HEK293T (cell line): ENCODE data around the gene CHCHD1.

ENCODE experiments used
- CTCF ChIA-PET: fragments of 350-600 bp; formaldehyde crosslinking; extraction: SDS; loops from one replicate; lab custom pipeline; 2021; ENCODE audit warnings: antibody characterized with exemption, inconsistent platforms; lab: Yijun Ruan, JAX
- POLR2A ChIA-PET: fragments of 350-600 bp; formaldehyde crosslinking; extraction: SDS; loops from one replicate; lab custom pipeline; 2020; ENCODE audit warnings: antibody characterized with exemption, inconsistent platforms; lab: Yijun Ruan, JAX
- DNase-seq: peaks from one replicate; pipeline ENCODE4 v3.0.0; 2012; ENCODE audit warnings: mixed read lengths; ENCODE audit errors: extremely low spot score
- ARNT ChIP-seq: fragments of 450-650 bp; IDR thresholded peaks from 2 replicates; pipeline ENCODE4 v1.6.1; 2017; ENCODE audit warnings: mild to moderate bottlenecking
- BHLHE40 ChIP-seq: fragments of 450-650 bp; IDR thresholded peaks from 2 replicates; pipeline ENCODE4 v1.6.1; 2016; ENCODE audit warnings: mild to moderate bottlenecking, moderate library complexity, borderline replicate concordance
- CTBP1 ChIP-seq: fragments of 450-650 bp; IDR thresholded peaks from 2 replicates; pipeline ENCODE4 v1.6.1; 2016; ENCODE audit warnings: borderline replicate concordance
- ELF4 ChIP-seq: fragments of 450-650 bp; IDR thresholded peaks from 2 replicates; pipeline ENCODE4 v1.6.1; 2017; ENCODE audit warnings: antibody characterized with exemption
- FOXA1 ChIP-seq: fragments of 450-650 bp; IDR thresholded peaks from 2 replicates; pipeline ENCODE4 v1.6.1; 2016; ENCODE audit warnings: mild to moderate bottlenecking
- FOXK2 ChIP-seq: fragments of 450-650 bp; IDR thresholded peaks from 2 replicates; pipeline ENCODE4 v1.6.1; 2016; ENCODE audit warnings: mild to moderate bottlenecking
- FOXM1 ChIP-seq: fragments of 450-650 bp; IDR thresholded peaks from 2 replicates; pipeline ENCODE4 v1.6.1; 2017; ENCODE audit warnings: mild to moderate bottlenecking, borderline replicate concordance
- HDGF ChIP-seq: fragments of 450-650 bp; IDR thresholded peaks from 2 replicates; pipeline ENCODE4 v1.6.1; 2017; ENCODE audit warnings: antibody characterized with exemption, borderline replicate concordance
- L3MBTL2 ChIP-seq: fragments of 450-650 bp; conservative IDR thresholded peaks from 2 replicates; pipeline ENCODE4 v1.6.1; 2016; ENCODE audit warnings: mild to moderate bottlenecking
- LEF1 ChIP-seq: fragments of 450-650 bp; IDR thresholded peaks from 2 replicates; pipeline ENCODE4 v1.6.1; 2017; ENCODE audit warnings: mild to moderate bottlenecking, borderline replicate concordance
- NFRKB ChIP-seq: fragments of 450-650 bp; IDR thresholded peaks from 2 replicates; pipeline ENCODE4 v1.6.1; 2016; ENCODE audit warnings: mild to moderate bottlenecking, moderate library complexity
- PKNOX1 ChIP-seq: fragments of 450-650 bp; IDR thresholded peaks from 2 replicates; pipeline ENCODE4 v1.6.1; 2016
- SP1 ChIP-seq: fragments of 450-650 bp; IDR thresholded peaks from 2 replicates; pipeline ENCODE4 v1.6.1; 2017
- SUZ12 ChIP-seq: fragments of 450-650 bp; IDR thresholded peaks from 2 replicates; pipeline ENCODE4 v1.6.1; 2016; ENCODE audit warnings: mild to moderate bottlenecking
- TARDBP ChIP-seq: fragments of 450-650 bp; IDR thresholded peaks from 2 replicates; pipeline ENCODE4 v1.6.1; 2016
- ZNF384 ChIP-seq: fragments of 450-650 bp; IDR thresholded peaks from 2 replicates; pipeline ENCODE4 v1.6.1; 2016

CHCHD1 gene

GRCh38 chr10:73809061-73809818 lies 27.4 kb downstream of the CHCHD1 start:
- no peak for DNase-seq
- ChIA-PET POLR2A (interaction anchor here (1.2 to 1.6 kb wide), 2 partner anchors 23 to 27 kb away, joined by 5 read pairs; partner anchors contain the start of gene CHCHD1), CTCF (interaction anchor here (0.9 kb wide), 1 partner anchor 35 kb away, joined by 8 read pairs; no protein-coding TSS in a partner anchor)
- TF ChIP-seq ELF4, result no peak
- TF ChIP-seq FOXM1, result no peak
- TF ChIP-seq NFRKB, result no peak
- no peak for TF ChIP-seq L3MBTL2
- no peak for TF ChIP-seq CTBP1
- no peak for TF ChIP-seq HDGF
- no peak for TF ChIP-seq BHLHE40
- no peak for TF ChIP-seq FOXK2
- TF ChIP-seq LEF1, result no peak
- no peak for TF ChIP-seq PKNOX1
- TF ChIP-seq SUZ12, result no peak
- no peak for TF ChIP-seq TARDBP
- no peak for TF ChIP-seq ARNT
- TF ChIP-seq FOXA1, result no peak
- no peak for TF ChIP-seq ZNF384
- no peak for TF ChIP-seq SP1

GRCh38 chr10:73810358-73810734 lies 28.5 kb downstream of the CHCHD1 start:
- TF ChIP-seq PKNOX1 (no peak), BHLHE40 (no peak), HDGF (no peak), FOXK2 (no peak), L3MBTL2 (no peak)
- CTCF ChIA-PET, result no interaction called here
- POLR2A ChIA-PET, result interaction anchor here (0.6 to 1.1 kb wide), 4 partner anchors 17 to 39 kb away, joined by 3 to 5 read pairs (median 4); partner anchors contain the start of gene CHCHD1

GRCh38 chr10:73810735-73811465 lies 29.1 kb downstream of the CHCHD1 start:
- TF ChIP-seq L3MBTL2 (no peak), FOXK2 (no peak)
- ChIA-PET CTCF (no interaction called here), POLR2A (interaction anchor here (0.6 to 1.1 kb wide), 4 partner anchors 17 to 39 kb away, joined by 3 to 5 read pairs (median 4); partner anchors contain the start of gene CHCHD1)
- peak; percentile 30 for DNase-seq

More at GRCh38 chr10:73810358-73810734, 28.5 kb downstream of the CHCHD1 start:
- DNase-seq, result no peak

DNA sequence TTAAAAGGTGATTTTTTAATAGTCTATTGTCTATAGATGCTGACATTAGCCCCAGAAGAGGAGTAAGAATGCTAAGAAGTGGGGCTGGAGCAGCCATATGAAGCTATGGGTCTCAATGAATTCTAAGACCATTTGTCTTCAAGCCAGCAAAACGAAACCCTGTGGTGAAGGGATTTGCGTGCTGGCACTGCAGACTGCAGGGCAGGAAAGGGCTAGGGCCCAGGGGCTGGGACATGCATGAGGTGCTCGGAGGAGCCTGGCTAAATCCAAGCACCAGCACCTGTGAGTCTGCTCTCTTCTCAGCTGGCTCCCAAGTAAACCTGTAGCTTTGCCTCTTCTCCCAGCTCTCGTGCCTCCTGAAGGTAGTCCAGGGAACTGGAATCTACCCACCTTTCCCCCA lies 30.8 kb downstream of the CHCHD1 start:
- ChIA-PET CTCF (no interaction called here), POLR2A (no interaction called here)
- DNase-seq, result no peak
- no peak for TF ChIP-seq HDGF

GRCh38 chr10:73813333-73813732 lies 31.5 kb downstream of the CHCHD1 start:
- DNase-seq, result no peak
- TF ChIP-seq SUZ12 (no peak), LEF1 (no peak), L3MBTL2 (no peak), NFRKB (no peak), BHLHE40 (no peak), FOXA1 (no peak), ZNF384 (no peak), FOXK2 (no peak), ELF4 (no peak), FOXM1 (no peak), CTBP1 (no peak), TARDBP (no peak), ARNT (no peak), HDGF (no peak), SP1 (no peak)
- ChIA-PET CTCF (no interaction called here), POLR2A (no interaction called here)

DNA sequence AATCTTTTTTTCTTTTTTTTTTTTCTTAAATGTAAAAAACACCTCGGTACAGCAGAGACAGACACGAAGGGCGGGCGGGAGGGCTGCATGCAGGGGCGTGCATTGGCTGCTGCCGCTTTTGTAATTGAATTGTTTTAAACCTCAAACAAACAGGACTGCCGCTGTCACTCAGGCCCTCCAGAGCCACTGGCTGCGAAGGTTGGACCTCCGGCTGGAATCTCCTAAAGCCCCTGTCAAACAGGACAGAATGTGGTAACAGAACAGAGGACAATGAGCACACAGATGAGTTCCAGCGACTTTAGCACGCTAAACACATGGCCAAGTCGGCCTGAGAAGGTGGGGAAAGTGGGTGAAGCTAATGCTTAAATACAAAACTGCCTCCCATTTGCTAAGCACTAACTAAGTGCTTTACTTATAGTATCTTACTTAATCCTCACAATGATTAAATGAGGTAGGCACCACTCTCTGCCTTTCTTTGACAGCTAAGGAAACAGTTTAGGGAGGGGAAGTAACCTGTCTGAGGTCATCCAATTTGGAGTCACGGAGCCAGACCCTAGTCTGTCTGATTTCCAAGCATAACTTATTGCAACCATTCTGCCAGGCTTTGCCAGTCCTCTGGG lies 32.5 kb downstream of the CHCHD1 start:
- ChIA-PET CTCF (interaction anchor here (0.5 to 0.7 kb wide), 3 partner anchors 19 to 1804 kb away, joined by 4 to 7 read pairs (median 7); no protein-coding TSS in a partner anchor), POLR2A (interaction anchor here (1.0 kb wide), 1 partner anchor 42 kb away, joined by 4 read pairs; a partner anchor contains a TSS)
- DNase-seq, result no peak
- TF ChIP-seq BHLHE40, result no peak
- no peak for TF ChIP-seq PKNOX1
- no peak for TF ChIP-seq HDGF
- no peak for TF ChIP-seq ARNT
- TF ChIP-seq ZNF384, result no peak
- TF ChIP-seq NFRKB, result no peak
- TF ChIP-seq SP1, result no peak
- TF ChIP-seq FOXK2, result no peak
- TF ChIP-seq FOXM1, result no peak
- TF ChIP-seq TARDBP, result no peak
- no peak for TF ChIP-seq L3MBTL2
- no peak for TF ChIP-seq SUZ12
- TF ChIP-seq FOXA1, result no peak
- TF ChIP-seq ELF4, result no peak
- TF ChIP-seq LEF1, result no peak
- no peak for TF ChIP-seq CTBP1
